KBM-7 (cell line): Measurements from ENCODE around the gene TAP1.

ENCODE experiments used
- DNase-seq: peaks from one replicate; pipeline ENCODE4 v3.0.0-alpha.2; 2015
- in situ Hi-C: fragments of 300-500 bp; cut with MboI; formaldehyde crosslinking; loops from 2 replicates; pipeline ENCODE4 v1.14.3; 2020; ENCODE audit warnings: low sequenced_read_pairs, low pct_unique_long_range_greater_than_20kb, mixed read lengths

The TAP1 gene

DNA sequence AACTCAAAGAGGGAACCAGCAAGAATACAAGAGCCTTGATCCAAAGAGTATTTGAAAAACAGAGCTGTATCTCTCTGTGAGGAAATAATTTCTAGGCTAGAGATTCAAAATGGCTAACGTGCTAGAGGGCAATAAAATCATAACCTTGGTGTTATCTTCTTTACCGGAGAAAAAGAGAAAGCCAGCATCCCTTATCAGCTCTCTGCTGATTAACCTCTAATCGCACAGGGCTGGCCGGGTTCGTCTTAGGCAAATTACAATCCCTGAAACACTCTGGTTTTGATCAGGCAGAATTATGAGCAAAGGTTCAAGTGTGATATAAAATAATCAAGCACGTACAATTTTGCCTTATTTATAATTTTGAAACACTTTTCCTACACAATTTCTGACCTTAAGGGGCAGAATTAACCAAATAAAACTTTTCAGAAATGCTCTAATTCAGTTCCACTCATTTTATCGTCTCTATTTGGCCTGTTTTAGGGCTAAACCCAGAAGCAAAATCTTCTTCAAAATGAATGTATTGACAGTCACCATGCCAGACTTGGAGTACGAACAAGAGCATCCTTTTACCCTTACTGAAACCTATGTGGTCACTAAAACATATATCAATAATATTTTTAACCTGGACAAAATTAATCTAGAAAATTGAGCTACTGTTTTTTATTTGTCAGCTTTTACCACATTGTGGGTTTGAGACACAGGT is 14.2 kb upstream of the TAP1 start:
- no peak for DNase-seq
- in situ Hi-C loops: no loop called here

- DNase-seq: peak; percentile 66
- in situ Hi-C loops: no loop called here
Measured at GRCh38 chr6:32867022-32867477, 13.5 kb upstream of the TAP1 start.

GRCh38 chr6:32865724-32866443 is 12.4 kb upstream of the TAP1 start:
- DNase-seq: no peak
- in situ Hi-C loops: no loop called here

- in situ Hi-C loops: no loop called here
- DNase-seq: no peak
Measured at GRCh38 chr6:32862725-32863124, 9.2 kb upstream of the TAP1 start.

DNA sequence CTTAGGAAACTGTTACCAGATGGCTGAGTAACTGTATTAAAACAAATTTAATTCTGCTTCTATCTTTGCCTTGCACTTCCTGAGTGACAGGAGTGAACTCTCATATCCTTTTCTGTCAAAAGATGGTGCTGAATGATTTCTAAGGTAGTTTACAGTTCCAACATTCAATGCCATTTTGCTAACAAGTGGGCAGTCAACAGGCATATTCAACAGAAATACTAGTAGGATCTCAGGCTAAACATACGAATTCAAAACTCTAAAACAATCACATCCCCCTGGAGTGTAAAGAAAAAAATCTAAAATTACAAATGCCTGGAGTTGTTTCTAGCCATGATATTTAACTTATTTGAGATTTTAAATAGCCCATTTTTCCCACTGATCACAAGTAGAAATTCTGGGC is 7.2 kb upstream of the TAP1 start:
- no peak for DNase-seq

DNA sequence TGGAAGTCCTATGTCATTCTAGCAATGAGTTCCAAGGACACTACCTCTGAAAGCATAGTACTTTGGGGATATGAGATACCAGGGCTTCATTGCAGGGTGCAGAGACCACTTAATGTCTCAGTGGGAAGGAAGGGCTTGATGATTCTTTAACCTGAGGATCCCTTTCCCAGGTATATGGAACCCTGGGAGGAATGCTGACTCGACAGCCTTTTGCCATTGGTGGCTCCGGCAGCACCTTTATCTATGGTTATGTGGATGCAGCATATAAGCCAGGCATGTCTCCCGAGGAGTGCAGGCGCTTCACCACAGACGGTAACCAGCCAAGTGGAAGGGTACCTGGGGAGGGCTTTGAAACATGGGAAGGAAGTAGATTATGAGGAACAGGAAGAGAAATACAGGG is 4.7 kb upstream of the TAP1 start:
- in situ Hi-C loops: no loop called here

More for the DNA sequence above, 7.2 kb upstream of the TAP1 start:
- in situ Hi-C loops: no loop called here

DNA sequence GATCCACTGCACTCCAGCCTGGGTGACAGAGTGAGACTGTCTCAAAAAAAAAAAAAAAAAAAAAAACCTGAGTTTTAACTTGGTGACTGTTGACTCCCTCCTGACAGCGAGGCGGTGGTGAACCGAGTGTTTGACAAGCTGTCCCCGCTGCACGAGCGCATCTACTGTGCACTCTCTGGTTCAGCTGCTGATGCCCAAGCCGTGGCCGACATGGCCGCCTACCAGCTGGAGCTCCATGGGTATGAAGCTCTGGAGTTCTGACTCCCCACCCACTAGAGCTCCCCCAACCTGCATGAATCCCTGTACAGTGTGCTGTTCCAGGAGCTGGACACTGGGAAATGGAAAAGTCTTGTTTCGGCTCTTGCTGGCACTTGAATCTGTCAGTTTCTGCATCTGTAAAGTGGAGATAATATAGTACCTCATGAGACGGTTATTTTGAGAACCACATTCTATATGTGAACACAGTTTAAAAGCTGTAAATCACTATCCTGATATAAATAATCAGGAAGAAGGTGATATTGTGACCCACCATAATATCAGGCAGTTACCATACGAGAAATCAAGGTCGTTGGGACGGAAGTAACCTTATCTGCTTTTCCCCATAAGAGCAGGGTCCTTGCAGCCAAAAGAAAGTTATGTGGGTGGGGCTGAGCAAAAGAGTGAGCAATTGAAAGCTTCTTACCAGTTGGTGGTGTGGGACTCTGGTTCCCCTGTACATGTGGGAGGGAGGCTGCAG is 3.8 kb upstream of the TAP1 start:
- in situ Hi-C loops: no loop called here
- no peak for DNase-seq

More for the DNA sequence above, 4.7 kb upstream of the TAP1 start:
- no peak for DNase-seq

DNA sequence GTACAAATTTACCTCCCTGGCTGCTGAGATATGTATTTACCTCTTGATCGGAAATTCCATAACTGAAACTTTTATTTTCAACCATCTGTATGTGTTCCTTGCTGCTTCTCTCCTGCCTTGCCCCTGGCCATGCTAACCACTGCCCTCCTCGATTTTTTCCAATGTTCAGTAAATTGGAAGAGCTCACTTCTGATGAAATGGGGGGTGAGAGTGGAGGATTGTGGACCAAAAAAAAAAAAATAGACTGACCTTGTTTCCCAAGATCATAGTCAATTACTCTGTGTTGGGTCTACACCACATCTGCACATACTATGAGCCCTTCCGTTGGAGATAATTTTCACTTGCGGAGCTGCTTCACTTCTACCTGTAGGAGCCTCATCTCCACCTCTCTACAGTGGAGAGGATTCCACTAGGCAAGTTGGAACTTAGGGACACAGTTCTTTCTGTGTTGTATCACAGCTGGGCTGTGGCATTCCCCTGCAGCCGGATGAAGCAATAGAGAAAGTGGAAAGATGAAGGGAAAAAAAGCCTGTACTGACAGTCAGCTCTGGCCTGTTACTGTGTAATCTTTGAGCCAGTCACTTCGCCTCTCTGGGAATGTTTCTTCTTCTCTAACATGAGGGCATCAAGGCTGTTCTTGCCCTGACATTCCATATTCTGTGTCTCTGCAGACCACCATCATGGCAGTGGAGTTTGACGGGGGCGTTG is 2.1 kb upstream of the TAP1 start:
- in situ Hi-C loops: no loop called here
- DNase-seq: no peak

- in situ Hi-C loops: no loop called here
Measured at GRCh38 chr6:32854376-32855178, 1.1 kb upstream of the TAP1 start.

DNA sequence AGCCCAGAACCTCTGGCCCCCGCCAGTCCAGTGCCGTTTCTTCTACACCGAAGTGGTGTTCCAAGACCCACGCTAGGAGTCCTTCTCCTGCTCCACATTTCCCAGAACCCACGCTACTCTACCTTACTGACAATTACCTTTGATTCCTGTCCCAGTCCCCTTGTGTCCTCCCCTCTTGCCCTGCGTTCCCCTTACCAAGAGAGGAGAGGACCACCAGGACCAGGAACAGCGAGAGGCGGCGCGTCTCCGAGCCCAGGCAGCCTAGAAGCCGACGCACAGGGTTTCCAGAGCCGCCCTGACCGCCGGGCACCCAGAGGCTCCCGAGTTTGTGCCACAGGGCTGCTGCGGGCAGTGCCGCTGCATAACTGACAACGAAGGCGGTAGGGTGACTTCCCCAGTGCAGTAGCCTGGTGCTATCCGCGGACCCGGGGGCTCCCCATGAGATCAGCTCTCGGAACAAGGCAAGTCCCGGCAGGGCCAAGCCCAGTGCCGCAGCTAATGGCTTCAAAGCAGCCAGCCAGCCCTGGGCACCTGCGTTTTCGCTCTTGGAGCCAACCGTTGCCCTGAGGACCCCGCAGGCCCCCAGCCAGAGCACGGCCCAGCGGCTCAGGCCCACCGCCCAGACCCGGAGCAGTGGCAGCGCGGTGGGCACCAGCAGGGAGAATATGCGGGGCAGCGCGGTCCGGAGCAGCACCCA is 512 bp downstream of the TAP1 start:
- no peak for DNase-seq
- in situ Hi-C loops: no loop called here

More at GRCh38 chr6:32854376-32855178, 1.1 kb upstream of the TAP1 start:
- no peak for DNase-seq

- DNase-seq: no peak
- in situ Hi-C loops: no loop called here
Measured at GRCh38 chr6:32852018-32852843, 1.3 kb downstream of the TAP1 start.

- in situ Hi-C loops: no loop called here
Measured at GRCh38 chr6:32851025-32851424, 2.5 kb downstream of the TAP1 start.

DNA sequence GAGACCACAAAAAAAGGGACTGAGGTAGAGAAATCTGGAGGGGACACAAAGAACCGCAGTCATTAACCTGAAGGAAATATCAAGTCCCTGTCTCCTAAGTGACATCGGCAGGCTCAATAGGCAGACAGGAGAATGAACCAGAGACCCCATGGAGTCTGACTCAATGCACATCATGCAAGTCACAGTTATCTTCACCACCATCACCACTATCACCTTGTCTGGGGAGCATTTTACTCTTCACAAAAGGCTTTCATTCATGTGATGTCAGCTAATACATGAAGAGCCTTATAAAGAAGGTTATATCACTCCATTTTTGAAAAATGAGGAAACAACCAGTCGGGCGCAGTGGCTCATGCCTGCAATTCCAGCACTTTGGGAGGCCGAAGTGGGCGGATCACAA is 4.4 kb downstream of the TAP1 start:
- DNase-seq: no peak
- in situ Hi-C loops: no loop called here

More at GRCh38 chr6:32851025-32851424, 2.5 kb downstream of the TAP1 start:
- no peak for DNase-seq

GRCh38 chr6:32847795-32848194 is 5.7 kb downstream of the TAP1 start:
- DNase-seq: no peak
- in situ Hi-C loops: no loop called here

DNA sequence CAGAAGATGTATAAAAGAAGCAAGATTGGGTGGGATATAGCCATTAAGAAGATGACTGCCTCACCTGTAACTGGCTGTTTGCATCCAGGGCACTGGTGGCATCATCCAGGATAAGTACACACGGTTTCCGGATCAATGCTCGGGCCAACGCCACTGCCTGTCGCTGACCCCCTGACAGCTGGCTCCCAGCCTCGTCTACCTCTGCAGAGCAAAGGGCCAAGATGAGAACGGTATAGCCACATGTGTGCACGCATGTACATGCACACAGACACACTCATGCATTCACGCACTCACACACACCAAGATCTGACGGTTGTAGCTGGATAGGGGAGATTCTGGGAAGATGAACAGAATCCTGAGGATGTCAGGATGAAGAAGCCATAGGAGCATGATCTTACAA is 6.5 kb downstream of the TAP1 start:
- in situ Hi-C loops: no loop called here
- DNase-seq: no peak

DNA sequence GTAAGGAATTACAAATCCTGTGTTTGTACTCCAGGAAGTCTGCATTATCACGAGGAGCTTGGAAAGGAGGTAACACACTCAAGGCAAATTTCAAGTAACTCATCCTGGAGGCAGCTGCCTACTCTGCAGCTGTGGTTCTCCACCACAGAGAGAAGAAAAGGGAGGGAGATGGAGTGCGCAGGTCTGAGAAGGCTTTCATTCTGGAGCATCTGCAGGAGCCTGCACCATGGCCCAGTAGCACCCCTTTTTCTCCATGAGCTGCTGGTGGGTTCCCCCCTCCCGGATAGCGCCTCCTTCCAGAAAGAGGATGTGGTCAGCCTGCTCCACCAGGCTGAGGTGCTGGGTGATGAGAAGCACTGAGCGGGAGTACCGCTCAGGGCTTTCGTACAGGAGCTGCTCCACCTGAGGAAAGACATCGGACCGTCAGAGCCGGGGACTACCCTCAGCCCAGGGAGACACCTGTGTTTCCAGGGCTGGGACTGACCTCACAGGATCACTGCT is 8.1 kb downstream of the TAP1 start:
- in situ Hi-C loops: no loop called here
- DNase-seq: peak; percentile 47

- peak; percentile 18 for DNase-seq
- in situ Hi-C loops: no loop called here
Measured at GRCh38 chr6:32844839-32845383, 8.6 kb downstream of the TAP1 start.
